HuH-7.5 (cell line): ENCODE data around the gene GABBR2.
"Not testable (repeated sequence)": the region's sequence is repeated elsewhere in the genome, so short reads cannot be mapped to it uniquely, and the experiment has no call there.

ENCODE experiments used
- DNase-seq: peaks from one replicate; pipeline ENCODE4 v3.0.0; 2011; ENCODE audit warnings: low spot score

The GABBR2 gene

GRCh38 chr9:98289614-98290201 lies 419.0 kb downstream of the GABBR2 start:
- no peak for DNase-seq

- no peak for DNase-seq
Observed at GRCh38 chr9:98288881-98289280, 419.9 kb downstream of the GABBR2 start.

- no peak for DNase-seq
Observed at GRCh38 chr9:98287384-98287783, 421.4 kb downstream of the GABBR2 start.

- DNase-seq = no peak
Observed at GRCh38 chr9:98285446-98285845, 423.3 kb downstream of the GABBR2 start.

- DNase-seq = no peak
Observed at GRCh38 chr9:98284754-98285153, 424.0 kb downstream of the GABBR2 start.

GRCh38 chr9:98283143-98283542 lies 425.6 kb downstream of the GABBR2 start:
- DNase-seq = not testable (repeated sequence)

- no peak for DNase-seq
Observed at GRCh38 chr9:98281281-98281680, 427.5 kb downstream of the GABBR2 start.

DNA sequence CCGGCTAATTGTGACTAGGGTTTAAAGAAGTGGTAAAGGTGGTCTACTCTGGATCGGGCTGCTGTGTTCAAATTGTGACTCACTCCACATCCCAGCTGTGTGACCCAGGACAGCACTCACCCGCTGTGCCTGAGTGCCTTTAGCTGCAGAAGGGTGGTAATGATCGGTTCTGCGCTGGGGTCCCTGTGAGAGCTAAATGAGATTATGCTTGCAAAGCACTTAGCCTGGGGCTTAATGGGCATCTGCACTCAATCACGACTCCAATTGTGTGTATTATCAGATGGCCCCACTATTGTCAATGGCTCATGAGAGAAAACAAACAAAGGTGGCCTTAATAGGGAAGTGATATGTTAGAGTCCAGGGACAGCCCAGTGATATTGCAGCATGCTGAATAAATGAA lies 428.2 kb downstream of the GABBR2 start:
- DNase-seq = no peak

DNA sequence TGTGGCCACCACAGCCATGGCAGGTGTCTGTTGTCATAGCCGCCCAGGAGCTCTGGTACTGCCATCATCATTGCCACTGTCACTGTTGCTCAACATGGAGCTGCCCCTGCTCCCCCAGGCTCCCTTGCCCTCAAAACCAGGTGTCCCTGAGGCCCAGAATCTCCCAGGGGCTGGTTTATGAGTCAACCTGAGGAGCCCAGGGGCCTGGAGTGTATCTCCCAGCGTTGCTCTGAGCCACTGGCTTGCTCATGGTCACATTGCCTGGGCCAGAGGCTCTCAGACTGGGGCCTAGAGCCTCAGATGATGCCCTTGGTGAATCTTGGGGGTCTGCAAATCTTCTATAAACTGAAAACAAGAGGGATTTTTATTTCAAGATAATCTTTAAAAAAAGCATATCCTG lies 428.6 kb downstream of the GABBR2 start:
- no peak for DNase-seq

- no peak for DNase-seq
Observed at GRCh38 chr9:98276907-98277469, 431.7 kb downstream of the GABBR2 start.

- DNase-seq = no peak
Observed at GRCh38 chr9:98275159-98275558, 433.6 kb downstream of the GABBR2 start.

DNA sequence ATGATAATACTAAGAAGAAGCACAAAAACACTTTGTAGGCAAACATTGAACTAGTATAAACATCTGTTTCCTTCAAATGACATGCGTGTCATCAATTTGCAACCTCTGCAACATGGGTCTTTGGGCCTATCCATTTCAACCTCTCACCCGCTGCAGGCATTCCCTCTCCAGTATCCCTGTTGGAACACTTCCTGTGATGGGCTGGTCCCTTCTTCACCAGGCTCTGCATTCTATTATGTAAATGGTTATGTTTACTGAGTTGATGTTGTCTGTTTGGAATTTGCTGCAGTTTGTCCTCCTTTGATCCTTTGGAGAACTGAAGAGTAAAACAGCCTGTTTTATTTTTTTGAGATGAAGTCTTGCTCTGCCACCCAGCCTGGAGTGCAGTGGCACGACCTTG lies 436.7 kb downstream of the GABBR2 start:
- DNase-seq = no peak

DNA sequence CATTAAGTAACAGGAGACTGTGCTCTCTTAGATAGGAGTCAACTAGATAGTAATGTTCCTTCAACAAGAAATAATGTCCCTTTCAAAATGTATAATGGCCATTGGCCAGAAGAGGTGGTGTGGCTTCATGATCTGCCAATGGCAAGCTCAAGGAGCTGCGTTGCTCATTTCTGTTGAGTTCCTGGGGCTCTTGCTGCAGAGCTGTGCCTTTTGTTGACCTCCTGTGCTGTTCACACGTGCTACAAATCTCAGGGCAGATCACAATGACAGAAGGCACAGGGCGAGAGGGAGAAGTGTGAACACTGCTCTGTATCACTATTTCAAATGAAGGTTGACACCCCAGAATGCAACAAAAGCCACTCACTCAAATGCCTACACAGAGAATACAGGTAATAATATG lies 437.3 kb downstream of the GABBR2 start:
- no peak for DNase-seq

DNA sequence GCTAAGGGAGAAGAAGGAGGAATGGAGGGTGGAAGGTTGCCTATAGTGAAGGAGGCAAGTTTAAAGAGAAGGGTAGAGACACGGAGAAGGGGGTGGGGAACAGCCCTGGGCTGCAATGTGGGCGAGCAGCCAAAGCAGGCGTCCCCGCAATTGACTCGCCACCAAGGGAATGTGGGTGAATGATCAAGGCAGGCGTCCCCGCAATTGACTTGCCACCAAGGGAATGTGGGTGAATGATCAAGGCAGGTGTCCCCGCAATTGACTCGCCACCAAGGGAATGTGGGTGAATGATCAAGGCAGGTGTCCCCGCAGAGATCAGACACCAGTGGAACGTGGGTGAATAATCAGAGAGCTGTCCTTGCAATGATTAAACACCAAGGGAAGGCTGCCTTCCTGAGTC lies 438.5 kb downstream of the GABBR2 start:
- not testable (repeated sequence) for DNase-seq

- DNase-seq = not testable (repeated sequence)
Observed at GRCh38 chr9:98269652-98270051, 439.1 kb downstream of the GABBR2 start.

GRCh38 chr9:98267556-98267955 lies 441.2 kb downstream of the GABBR2 start:
- DNase-seq = not testable (repeated sequence)

GRCh38 chr9:98264516-98264915 lies 444.2 kb downstream of the GABBR2 start:
- DNase-seq = no peak

DNA sequence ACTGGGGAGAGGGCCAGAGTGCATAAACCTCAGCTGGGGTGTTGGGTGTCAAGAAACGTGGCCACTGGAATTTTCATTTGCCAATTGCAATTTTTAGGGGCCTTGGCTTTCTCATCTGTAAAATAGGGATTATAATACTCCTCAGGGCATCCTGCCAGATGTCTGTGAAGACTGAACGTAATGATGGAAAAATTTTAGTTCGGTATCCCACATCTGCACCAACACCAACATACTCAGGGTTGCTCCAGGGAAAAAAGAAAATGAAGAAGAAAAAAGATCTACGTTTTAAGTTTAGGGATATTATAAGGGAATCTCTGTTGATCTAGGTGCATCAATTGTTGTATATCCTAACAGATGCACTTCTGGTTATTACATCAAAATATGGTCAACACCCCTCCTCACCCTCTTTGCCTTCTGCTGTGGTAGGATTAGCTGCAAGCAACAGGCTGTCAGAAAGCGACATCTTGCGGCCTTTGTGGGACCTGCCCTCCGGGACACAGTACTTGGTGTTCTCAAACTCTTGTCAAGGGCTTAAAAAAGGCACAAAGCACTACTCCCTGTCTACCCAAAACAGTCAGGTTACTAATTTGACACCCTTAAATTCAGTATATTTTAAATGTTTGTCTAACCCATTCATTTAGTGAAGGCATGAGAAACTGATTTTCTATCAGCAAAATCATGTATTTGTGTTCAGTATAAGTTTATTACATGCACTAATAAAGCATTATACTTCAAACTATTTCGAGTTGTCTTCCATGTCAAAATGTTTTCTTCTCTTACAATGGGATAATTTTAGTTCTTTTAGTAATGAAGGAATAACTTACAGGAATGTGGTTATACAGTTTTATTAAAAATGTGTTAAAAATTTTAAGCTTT lies 445.0 kb downstream of the GABBR2 start:
- peak; percentile 58 for DNase-seq

DNA sequence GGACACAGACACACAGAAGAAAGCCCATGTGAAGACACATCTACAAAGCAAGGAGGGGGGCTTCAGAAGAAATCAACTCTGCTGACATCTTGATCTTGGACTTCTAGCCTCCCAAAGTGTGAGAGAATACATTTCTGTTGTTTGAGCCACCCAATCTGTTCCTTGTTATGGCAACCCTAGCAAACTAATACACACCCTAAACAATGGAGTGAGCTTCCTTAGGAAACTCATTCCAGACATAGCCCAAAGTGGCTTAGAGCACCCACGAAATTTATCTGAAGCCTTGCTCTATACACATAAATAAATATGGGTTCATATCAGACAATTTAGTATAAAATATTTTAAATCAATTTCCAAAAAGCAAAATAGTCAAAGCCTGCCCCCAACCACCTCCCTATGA lies 445.7 kb downstream of the GABBR2 start:
- no peak for DNase-seq

- DNase-seq = no peak
Observed at GRCh38 chr9:98262056-98262455, 446.7 kb downstream of the GABBR2 start.

DNA sequence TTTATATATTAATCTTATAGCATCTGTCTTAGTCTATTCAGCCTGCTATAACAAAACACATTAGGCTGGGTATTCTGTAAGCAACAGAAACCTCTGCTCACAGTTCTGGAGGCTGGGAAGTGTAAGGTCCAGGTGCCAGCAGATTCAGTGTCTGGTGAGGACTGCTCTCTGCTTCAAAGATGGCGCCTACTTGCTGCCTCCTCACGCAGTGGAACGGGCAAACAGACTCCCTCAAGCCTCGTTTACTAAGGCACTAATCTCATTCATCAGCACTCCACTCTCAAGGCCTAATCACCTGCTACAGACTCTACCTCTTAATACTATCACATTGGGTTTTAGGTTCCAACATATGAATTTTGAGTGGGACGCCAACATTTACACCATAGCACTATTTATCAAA lies 448.1 kb downstream of the GABBR2 start:
- no peak for DNase-seq

- no peak for DNase-seq
Observed at GRCh38 chr9:98259791-98260190, 448.9 kb downstream of the GABBR2 start.

DNA sequence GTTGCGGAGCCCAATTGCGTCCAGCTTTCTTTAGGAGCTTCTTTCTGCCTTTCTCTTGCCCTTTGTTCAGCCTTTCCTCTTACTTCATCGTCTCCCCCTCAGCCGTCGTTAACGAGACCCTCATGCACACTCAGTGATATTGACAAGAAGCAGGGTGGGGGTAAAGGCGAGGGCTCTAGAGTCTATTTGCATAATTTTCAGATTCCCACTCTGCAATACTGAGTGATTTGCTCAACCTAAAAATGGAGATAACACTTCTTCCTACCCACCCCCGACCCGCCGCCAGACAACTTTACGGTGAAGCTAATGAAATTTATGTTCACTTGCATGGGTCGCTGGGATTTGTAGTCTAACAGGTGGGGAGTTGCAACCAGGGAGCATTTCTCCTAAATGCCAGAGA lies 452.0 kb downstream of the GABBR2 start:
- peak; percentile 60 for DNase-seq
